Right ventricle myocardium superior (tissue), 1 donor: ENCODE data around the gene ZNF467. TPM values are rescaled to one million over a fixed set of nuclear protein-coding genes. Genes with fewer than 3 reads are reported as not detected.
A peak's percentile ranks its signal among the peaks of the same experiment; 100 is the strongest.

ENCODE experiments used
- ATAC-seq: fragments of 200-7000 bp; cut with Tn5 transposase; one replicate; pipeline ENCODE4 v1.9.1; 2020; ENCODE audit warnings: mild to moderate bottlenecking; ENCODE audit not compliant: poor library complexity
- DNase-seq: peaks from one replicate; pipeline ENCODE4 v3.0.0-alpha.2; 2020
- intact Hi-C: fragments of 100-400 bp; cut with DNase I; formaldehyde crosslinking; loops from one replicate; pipeline ENCODE4 v1.11.2; 2022
- total RNA-seq: library from RNA; stranded (reverse); fragmentation: NEBNext Ultra II Directional; extraction: Animal tissue kit (Norgen Biotek cat#: 25700); gene quantifications from one replicate; pipeline ENCODE4 v1.2.1, GENCODE V29; 2021
- donor health status: DM: no; HTN: yes; CAD: no; lungs with severe emphysema.

The ZNF467 gene
- total RNA-seq, 1 donor from 2014 or later: 5.2 TPM

DNA sequence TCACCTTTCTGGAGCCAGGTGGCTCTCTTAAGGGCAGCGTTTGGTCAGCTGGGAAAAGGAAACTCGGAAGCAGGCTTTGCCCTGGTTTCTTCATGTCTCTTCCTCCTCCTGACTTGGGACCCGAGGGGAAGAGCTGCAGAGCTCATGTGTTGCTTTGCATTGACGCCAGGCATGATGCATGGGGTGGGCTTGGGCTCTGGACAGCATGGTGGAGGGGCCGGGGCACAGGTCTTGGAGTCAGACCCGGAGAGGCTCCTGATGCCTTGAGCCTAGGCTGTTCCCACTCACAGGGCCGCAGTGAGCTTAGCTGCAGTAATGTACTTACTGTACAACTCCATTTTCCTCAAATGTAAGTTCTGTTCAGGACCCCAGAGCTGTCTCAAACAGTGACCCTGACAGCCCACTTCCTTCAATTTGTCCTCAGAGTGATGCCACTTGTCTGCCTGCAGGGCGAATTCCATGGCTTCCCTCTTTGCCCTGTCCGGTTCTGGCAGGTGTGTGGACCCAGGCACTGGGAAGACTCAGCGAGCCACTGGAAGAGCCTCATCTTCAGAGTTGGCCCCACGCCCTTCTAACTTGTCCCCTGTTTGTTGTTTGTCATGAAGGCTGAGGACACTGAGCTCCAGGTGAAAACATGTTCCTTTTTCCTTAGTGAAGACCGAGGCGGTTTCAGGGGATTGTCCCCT lies 50.2 kb downstream of the ZNF467 start:
- DNase-seq: no peak
- intact Hi-C loops: no loop called here
- no peak for ATAC-seq

DNA sequence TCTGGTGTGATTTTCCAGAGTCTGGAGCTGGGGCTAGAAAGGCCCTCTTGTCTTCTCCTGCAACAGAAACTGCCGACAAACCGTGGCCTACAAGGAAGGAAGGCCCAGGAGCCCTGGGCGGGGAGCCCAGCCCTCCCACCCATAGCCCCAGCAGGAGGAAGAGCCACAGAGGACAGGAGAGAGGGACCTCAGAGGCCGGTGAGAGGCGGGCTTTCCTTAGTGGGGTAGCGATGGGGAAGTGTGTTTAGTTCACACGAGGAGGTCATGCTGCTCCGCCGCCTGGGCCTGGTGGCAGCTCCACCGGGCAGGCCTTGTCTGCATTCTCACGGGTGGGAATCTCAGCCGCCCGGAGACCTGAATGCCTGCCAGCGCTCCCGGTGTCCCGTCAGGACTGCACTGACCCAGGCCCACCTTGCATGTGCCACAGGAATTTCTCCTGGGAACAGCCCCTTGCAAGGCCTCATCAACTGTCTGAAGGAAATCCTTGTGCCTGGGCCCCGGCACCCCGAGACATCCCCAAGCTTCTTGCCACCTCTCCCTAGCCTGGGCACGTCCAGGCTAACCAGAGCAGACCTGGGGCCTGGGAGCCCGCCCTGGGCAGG lies 50.9 kb downstream of the ZNF467 start:
- DNase-seq (no peak), ATAC-seq (no peak)
- intact Hi-C loops: no loop called here

DNA sequence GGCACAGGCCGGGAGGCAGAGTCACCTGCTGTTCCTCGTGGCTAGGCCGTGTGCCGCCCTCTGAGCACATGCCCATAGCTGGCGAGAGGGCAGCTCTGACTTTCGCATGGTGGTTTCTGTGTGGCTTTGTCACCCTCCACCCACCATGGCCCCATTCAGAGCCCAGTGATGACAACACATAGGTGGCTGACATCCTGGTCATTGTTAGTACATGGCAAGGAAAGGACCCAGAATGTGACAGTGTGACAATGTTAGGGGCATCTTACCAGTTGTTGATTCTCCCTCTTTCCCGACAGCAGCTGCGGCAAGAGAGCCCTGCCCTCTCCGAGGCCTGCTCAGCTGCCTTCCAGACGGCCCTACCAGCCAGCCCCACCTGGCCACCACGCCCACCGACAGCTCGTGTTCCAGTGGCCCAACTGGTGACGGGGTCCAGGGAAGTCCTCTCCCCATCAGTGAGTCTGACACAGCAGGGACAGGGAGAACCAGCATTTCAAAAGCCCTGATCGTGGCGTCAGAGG lies 52.2 kb downstream of the ZNF467 start:
- ATAC-seq: no peak
- intact Hi-C loops: no loop called here
- no peak for DNase-seq

DNA sequence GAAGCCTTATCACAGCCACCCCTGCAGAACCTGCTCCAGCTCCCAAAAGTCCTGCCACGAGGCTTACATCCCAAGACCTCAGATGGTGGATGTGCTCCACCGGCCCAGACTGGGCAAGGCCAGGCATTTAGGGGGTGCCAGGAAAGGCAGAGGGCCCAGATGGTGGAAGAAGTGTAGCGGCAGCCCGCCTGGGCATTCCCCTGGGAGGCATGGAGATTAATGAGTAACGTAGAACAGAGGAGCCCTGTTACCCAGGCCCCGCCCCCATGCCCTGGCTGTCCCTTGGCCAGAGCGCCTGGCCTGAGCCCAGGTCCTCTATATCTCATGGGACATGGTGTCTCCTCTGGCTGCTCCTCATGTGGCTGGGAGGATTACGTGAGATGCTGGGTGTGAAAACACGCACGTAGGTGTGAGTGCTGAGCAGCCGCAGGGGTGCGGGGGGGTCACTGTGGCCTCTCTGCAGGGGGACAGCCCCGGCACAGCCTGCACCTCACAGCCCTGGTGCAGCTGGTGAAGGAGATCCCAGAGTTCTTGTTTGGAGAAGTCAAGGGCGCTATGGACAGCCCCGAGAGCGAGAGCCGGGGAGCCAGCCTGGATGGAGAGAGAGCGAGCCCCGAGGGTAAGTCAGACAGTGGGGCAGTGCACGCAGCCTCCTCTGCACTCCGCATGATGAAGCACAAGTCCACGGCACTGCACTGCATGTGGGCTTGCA lies 52.9 kb downstream of the ZNF467 start:
- intact Hi-C loops: no loop called here
- ATAC-seq (peak; percentile 88), DNase-seq (peak; percentile 93)

DNA sequence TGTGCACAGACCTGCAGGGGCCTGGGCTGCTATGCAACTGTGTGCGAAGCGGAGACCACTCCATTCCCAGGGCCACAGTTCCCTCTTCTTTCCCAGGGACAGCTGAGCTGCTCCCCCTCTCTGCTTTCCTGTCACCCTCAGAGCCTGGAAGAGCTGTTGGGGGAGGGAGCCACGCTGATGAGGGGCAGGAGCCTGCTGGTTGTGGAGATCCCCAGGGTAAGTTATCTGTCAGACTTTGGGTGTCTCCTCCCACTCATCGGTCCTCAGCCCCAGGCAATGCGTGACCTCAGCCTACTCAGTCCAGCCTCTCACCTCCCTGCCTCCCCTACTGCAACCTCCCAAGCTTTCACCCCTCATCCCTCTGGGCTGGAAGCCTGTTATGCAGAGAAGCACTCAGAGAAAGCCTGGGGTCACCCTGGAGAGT lies 53.5 kb downstream of the ZNF467 start:
- ATAC-seq (no peak), DNase-seq (no peak)
- intact Hi-C loops: no loop called here

DNA sequence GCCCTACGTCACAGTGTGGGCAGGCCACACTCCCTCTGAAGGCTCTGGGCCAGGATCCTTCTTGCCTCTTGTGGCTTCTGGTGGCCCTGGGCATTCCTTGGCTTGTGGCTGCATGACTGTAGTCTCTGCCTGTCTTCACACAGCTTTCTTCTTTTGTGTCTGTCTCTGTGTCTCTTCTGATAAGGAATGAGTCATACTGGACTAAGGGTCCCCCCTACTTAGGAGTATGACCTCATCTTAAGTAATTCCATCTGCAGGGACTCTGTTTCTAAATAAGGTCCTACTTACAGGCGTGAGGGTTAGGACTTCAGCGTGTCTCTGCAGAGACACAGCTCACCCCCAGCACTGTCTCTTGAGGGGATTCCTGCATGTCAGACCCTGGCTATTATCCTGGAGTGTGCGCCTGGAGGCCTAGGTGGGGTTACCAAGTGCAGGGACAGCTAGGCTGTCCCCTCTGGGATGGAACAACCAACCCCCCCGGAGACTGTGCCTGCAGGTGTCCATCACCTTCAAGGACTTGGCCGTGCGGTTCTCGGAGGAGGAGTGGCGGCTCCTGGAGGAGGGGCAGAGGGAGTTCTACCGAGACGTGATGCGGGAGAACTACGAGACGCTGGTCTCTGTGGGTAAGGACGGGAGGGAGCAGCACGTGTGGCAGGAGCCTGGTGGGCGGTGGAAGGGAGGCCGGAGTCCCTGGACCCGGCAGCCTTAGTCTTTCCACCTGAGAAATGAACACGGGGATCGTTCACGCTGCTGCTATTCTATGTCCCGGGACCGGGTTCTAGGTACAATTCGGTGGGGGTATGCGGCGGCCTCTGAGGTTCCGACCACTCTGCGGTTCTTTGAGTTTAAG lies 54.1 kb downstream of the ZNF467 start:
- ATAC-seq (no peak), DNase-seq (no peak)
- intact Hi-C loops: no loop called here

DNA sequence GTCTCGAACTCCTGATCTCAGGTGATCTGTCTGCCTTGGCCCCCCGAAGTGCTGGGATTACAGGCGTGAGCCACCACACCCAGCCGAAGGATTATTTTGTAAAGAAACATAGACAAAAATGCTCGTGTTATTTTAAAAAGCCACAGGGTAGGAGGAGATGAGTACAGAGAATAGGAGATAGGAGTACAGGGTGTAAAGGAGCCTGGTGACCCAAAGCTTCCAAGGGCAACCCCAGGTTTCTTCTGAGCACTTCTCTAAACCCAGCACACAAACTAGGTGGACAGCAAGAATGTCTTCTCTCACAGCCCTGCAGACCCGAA lies 54.7 kb downstream of the ZNF467 start:
- DNase-seq: no peak
- intact Hi-C loops: no loop called here
- ATAC-seq: no peak

DNA sequence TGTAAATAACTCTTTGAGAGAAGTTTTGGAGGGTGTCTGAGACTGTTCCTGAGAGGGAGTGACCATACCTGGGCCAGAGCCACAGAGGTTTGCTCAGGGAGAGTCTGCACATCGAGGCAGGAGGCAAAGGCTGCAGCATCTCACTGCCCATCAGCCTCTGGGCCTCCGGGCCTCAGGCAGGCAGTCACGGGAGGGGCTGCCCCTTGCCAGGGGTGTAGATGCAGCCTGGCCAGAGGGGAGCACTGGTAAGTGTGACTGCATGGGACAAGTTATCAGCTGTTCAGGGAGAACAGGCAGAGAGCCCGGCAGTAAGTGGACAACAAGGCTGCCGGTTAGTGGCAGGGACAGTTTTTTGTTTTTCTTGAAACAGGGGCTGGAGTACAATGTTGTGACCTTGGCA lies 55.9 kb downstream of the ZNF467 start:
- DNase-seq (peak; percentile 66), ATAC-seq (peak; percentile 38)
- intact Hi-C loops: no loop called here

DNA sequence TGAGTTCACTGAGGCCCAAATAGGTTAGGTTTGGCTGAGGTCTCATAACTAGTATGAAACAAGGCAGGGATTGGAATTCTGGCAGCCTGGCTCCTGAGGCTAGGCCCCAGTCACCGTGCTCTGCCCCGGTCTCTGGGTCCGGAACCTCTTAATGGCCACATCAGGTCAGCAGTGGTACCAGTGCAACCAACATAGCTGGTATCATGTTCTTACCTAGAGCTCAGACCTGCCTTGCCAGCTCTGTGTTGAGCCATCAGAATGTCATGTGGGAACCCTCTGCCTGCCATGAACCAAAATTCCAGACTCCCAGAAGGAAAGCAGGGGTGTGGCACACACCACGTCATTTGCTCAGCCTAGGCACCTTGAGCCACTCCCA lies 56.5 kb downstream of the ZNF467 start:
- intact Hi-C loops: no loop called here
- ATAC-seq (no peak), DNase-seq (no peak)

DNA sequence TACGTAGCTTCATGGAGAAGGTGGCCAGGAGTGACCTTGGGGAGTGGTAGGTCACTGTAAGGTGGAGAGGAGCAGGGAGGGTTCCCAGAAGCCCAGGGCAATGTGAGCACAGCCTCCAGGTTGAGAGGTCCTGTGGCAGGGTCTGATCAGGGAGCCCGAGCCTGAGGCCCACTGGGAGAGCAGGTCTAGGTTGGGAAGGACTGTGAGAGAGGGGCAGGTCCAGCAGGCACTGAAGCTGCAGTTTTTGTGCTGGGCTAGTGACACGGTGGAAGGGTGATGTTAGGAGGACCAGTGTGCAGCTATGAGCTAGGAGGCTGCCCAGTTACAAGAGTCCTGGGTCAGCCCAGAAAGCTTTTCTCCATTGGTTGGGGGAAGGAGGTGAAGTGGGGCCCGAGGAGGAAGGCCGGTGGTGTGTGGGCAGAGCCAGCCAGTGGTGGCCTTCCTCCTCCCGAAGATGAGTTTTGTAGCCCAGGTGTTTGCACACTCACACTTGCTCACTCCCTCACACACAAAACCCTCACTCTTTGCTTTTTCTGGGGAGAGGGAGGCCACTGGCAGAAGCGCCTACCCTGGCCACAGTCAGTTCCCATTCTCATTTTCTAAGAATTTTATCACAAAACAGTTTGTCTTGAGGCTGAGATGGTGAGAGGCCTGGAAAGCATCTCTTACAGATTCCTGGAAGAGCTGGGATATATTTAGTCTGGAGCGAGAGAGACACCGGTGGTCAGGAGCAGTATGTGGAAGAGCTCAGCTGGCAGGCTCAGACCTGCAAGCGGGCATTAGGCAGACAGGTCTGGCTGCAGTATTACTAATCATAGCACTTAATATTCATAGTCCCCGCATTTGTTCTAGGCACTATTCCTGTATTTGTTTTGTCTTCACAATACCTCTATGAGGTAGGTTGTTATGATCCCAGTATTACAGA lies 57.1 kb downstream of the ZNF467 start:
- ATAC-seq: peak; percentile 32
- DNase-seq: no peak
- intact Hi-C loops: no loop called here

DNA sequence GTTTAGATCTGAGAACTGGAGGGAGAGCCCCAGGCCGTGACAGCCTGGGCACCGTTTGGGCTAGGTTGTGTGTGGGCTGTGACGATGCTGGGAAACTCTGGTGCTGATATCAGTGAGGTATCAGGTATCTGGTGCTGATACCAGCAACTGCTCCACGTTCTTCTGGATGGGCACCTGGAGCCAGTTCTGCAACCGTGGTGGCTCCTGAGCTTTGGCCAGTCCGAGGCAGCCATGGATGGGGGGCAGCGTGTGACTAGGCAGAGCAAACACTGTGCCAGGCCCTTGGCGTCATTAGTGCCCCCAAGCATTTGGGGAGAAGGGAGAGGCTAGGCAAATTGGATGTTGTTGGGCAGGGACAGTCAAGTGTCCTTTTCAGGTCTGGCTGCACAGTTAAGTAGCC lies 57.9 kb downstream of the ZNF467 start:
- intact Hi-C loops: no loop called here
- DNase-seq: no peak
- no peak for ATAC-seq

DNA sequence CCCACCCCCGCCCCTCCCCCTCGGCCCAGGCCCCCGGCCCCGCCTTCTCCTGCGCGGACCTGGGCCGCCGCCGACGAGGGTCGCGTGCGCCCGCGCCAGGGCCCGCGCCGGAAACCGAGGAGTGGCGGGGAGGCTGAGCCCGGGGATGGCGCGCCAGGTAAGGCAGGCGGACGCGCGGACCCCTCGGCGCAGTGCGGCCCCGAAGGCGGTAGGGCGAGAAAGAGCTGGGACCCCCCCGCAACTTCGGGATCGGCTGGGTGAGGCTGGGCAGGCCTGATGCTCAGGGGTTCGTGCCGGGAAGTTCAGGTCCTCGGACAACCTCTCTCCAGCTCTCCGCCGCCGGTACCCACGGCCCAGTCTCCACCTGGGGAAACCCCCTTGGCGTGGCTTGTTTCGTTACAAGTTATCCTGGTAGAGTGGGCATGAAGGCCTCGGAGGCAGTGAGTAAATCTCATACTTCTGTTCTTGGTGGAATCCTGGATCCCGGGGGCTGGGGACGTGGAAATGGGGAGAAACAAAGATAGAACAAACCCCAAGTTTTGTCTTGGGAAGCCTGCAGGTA lies 58.4 kb downstream of the ZNF467 start:
- no peak for ATAC-seq
- intact Hi-C loops: no loop called here
- DNase-seq: no peak

Other genes with a start within 250 kb of the ZNF467 start
- 12.2 TPM for gene ZNF862, start 64.8 kb upstream of the ZNF467 start, total RNA-seq
- gene ATP6V0E2, start 100.4 kb upstream of the ZNF467 start, total RNA-seq: 121 TPM